Stimulated activated CD4-positive, alpha-beta T cell treated with anti-CD3 and anti-CD28 coated beads, Interleukin-2, amount 100 ng/mL, for 4 hours (primary cell): ENCODE results near the gene NEUROD1.
"Not testable (repeated sequence)": the region's sequence is repeated elsewhere in the genome, so short reads cannot be mapped to it uniquely, and the experiment has no call there.

Experiments used
- DNase-seq: peaks from one replicate; pipeline ENCODE4 v3.0.0-alpha.2; 2020; ENCODE audit warnings: low read depth

The NEUROD1 gene

DNA sequence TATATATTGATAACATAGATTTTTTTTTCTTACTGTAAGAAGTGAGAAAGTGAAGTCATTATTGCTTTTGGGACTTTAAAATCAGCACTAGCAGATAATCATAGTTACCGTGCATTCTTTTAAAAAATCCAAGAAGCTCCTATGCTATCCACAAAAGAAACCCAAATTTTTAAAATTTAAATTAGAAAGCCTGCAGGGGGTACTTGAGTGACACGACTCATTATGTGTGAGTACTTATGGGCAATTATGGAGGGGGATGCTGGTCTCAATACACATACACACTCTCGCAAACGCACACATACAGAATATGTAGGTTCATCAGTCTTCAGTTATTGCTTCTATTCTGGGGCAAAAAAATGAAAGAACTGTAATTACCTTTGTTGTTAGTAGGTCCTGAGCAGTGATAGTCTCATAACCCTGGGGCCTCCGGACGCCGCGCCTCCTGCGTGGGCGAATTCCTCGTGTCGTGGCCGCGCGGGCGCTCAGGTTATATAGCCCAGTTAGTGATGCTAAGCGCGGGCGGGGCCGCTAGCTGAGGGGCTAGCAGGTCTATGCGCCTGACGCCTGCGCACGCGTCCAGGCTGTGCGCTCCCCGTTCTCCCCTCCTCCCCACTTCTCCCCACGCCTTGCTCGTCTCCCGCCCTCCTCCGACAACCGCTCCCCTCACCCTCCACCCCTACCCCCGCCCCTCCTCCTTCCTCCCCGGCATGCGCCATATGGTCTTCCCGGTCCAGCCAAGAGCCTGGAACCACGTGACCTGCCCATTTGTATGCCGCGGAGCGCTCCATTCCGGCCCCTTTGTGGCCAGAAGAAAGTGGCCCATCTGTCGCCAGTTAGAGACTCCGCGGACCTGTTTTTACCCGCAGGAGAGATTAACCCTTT lies at the start of gene NEUROD1:
TSS of gene NEUROD1 (minus strand) at position 463 of the 882 bp plus-strand sequence. CDS start 1,657 bp downstream, outside the sequence.
- DNase-seq, result no peak

DNA sequence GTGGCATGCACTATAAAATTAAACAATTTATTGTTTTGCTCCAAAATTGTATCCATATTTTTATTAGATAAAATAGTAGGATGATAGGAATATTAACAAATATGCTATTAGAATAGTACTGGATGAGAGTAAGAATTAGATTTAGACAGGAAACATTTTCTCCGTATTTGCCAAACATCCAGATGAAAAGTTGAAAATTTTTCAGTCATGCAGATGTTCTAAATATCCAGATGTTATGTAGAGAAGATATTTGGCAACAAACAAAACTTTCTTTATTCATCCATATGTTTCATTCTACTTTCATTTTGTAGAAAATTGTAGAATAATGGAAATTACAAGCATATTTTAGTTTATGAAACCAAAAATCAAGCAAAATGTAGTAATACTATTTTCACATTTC lies 45.2 kb upstream of the NEUROD1 start:
- no peak for DNase-seq

DNA sequence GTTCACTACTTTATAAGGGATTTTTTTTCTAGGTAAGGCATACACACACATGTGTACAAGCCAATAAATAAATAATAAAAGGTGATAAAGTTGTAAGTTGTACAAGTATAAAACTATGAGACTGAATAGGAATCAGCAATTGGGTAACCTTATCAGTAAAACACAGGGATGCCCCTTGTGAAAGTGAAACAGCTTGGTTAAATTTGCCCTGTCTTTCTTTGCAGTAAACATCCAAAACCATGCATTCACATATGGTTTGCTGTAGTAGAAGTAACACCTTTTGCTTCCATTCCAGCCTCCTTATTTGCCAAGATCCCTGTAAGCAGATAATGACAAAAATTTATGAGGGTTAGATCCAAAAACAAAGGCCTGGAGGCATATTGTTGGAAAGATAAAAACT lies 44.3 kb upstream of the NEUROD1 start:
- no peak for DNase-seq

DNA sequence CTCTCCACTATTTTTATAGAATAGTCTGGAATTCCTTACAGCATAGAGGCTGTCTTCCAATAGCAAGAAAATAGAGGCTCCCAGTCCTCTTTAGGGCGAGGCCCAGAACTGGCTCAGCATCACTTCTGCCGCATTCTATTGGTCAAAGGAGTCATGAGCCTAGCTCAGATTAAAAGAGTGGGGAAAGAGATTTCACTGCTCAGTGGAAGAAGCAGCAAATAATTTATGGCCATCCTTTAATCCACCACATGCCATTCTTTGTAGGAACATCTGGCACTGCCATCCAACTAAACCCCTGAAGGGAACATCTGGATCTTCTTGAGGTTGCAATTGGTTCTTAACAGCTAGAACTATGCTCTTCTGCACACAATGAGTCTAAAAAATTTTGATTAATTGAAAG lies 43.4 kb upstream of the NEUROD1 start:
- DNase-seq, result no peak

DNA sequence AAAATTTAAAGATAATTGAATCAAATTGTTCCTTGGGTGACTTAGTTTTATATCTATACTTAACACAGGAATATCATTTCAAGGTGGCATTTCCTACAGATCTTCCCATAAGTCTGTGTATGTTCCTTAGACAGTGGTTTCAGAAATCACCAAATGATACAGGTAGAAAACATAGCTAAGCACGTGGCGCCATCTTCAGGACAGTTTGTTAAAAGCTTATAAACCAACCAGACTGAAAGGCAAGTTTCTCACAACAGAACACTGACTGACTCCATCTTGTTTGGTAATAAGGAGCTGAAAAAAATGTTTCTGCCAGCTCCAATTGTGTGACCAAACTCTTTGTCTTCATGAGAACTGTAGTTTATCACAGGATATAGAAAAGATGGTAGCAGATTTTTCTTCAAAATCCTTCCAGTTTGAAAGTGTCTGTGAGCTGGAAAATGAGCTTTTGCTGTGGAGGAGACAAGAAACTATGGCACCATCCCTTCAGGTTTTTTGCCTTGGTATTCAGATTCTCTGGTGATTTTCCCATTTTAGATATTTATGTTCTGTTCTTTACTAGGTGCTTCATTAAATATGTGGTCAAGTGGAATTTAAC lies 34.8 kb upstream of the NEUROD1 start:
- peak; percentile 54 for DNase-seq

DNA sequence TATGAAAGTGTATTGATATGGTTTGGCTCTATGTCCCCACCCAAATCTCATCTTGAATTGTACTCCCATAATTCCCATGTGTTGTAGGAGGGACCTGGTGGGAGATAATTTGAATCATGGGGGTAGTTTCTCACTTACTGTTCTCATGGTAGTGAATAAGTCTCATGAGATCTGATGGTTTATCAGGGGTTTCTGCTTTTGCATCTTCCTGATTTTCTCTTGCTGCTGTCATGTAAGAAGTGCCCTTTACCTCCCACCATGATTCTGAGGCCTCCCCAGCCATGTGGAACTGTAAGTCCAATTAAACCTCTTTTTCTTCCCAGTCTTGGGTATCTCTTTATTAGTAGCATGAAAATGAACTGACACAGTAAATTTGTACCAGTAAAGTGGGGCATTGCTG lies 30.7 kb upstream of the NEUROD1 start:
- DNase-seq, result not testable (repeated sequence)

DNA sequence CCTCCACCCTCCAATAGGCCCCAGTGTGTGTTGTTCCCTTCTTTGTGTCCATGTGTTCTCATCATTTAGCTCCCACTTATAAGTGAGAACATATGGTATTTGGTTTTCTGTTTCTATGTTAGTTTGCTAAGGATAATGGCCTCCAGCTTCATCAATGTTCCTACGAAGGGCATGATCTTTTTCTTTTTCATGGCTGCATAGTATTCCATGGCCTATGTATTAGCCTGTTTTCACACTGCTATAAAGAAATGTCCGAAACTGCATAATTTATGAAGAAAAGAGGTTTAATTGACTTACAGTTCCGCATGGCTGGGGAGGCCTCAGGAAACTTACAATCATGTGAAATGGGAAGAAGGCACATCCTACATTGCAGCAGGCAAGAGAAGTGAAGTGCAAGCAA lies 22.2 kb upstream of the NEUROD1 start:
- DNase-seq, result not testable (repeated sequence)

DNA sequence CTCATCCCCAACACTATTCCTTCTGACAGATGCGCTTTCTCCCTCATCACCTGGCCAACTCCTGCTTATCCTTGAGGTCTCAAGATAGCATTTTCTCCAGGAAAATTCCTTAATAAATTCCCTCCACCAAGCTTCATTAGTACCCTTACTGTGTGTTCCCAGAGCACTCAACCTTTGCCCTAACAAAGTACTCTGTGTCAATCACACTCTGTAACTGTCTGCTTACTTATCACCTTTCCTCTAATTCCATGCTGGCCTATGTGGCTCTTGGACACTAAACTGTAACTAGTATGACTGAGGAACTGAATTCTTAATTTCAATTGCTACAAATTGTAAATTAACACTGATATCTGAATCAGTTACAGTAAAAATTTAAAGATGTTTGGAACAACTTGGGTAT lies 17.9 kb upstream of the NEUROD1 start:
- no peak for DNase-seq

DNA sequence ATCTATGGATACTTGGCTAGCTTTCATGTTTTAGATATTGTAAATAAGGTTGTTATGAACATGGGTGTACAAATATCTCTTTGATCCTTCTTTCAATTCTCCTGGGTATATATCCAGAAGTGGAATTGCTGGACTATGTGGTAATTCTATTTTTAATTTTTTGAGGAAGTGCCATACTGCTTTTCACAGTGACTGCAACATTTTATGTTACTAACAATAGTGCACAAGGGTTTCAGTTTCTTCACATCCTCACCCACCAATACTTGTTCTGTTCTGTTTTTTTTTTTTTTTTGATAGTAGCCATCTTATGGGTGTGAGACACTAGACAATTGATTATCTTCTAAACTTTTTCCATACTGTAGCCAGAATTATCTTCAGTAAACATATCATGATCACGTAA lies 17.3 kb upstream of the NEUROD1 start:
- no peak for DNase-seq

DNA sequence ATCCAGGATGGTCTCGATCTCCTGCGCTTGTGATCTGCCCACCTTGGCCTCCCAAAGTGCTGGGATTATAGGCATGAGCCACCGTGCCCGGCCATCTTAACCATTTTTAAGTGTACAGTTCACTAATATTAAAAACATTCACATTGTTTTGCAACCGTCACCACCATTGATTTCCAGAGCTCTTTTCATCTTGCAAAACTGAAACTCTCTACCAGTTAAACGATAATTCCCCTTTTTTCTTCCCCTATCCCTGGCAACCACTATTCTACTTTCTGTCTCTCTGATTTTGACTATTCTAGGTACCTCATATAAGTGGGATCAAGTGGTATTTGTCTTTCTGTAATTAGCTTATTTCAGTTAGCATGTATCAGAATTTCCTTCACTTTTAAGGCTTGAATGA lies 16.8 kb upstream of the NEUROD1 start:
- no peak for DNase-seq

DNA sequence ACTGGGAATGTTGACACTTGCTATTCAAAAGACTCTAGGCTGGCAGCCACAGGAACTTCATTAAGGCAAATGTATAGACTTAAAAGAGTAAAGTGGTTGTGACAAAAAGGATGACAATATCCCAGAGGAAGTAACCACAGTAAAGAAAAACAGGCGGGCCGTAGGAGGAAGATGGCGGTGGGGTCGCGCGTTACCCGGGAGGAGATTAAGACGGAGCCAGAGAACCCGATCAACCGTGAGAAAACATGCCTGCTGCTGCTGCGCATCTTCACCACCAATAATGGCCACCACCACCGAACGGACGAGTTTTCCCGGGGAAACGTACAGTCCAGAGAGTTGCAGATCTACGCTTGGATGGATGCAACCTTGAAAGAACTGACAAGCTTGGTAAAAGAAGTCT lies 14.0 kb upstream of the NEUROD1 start:
- DNase-seq, result no peak

DNA sequence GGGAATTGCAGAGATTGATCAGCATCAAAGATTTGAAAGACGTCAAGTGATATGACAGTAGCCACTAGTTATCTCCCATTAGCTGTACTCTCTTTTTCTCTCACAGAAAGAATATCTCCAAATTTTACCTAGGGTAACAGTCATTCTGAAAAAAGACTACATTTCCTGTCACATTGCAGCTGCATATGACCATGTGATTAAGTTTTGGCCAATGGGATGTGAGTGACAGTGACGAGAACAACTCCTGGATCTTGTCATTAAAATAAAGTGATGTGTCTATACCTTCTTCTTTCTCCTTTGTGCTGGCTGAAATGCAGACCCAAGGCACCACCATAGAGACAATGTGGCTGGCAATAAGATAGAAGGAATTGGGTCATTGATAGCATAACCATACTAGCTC lies 10.5 kb upstream of the NEUROD1 start:
- DNase-seq, result no peak

DNA sequence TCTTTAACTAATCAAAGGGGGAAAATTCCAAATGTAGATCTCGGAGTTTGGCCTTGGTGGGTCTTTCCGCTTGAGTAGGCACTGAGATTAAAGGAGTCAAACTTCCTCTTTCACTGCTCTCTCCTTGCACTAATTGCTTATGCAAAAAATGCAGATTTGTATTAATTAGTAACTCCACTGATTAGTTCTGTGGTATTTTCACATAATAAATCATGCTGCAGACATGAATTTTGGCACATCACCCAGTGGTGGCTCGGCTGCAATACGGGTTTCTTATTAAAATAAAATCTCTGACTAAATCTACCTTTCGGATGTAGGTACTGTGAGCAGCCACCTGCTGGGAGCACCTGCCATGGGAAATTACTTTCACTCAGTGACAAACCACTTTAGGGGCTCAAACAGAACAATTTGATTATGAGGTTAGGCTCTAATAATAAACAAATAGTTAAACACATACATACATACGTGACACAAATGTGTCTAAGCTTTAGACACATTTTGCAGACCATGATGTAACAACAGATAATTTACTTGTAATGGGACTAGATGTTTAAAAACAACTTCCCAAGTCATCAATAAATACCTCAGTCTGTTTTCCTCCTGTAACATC lies 6.4 kb upstream of the NEUROD1 start:
- no peak for DNase-seq

DNA sequence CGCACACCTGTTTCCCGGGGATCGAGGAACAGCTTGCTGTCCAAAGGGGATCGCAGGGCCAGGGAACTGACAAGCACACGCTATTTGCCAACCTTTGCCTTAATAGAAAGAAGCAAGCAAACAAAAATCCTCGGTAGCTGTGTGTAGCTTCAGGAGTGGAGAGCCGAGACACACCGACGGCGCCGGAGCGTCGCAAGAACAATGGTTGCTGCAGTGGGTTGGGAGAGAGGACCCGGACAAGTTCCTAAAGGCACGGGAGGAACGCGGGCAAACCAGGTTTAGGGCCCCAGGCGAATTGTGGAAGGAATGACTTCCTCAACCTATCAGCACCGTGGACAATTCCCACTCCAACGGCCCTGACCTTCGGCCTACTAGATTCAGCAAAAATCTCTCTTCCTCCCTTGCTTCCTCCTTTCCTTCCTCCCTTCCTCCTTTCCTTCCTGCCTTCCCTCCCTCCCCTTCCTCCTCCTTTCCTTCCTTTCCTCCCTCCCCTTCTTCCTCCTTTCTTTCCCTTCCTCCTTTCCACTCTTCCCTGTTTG lies 4.9 kb upstream of the NEUROD1 start:
- no peak for DNase-seq

DNA sequence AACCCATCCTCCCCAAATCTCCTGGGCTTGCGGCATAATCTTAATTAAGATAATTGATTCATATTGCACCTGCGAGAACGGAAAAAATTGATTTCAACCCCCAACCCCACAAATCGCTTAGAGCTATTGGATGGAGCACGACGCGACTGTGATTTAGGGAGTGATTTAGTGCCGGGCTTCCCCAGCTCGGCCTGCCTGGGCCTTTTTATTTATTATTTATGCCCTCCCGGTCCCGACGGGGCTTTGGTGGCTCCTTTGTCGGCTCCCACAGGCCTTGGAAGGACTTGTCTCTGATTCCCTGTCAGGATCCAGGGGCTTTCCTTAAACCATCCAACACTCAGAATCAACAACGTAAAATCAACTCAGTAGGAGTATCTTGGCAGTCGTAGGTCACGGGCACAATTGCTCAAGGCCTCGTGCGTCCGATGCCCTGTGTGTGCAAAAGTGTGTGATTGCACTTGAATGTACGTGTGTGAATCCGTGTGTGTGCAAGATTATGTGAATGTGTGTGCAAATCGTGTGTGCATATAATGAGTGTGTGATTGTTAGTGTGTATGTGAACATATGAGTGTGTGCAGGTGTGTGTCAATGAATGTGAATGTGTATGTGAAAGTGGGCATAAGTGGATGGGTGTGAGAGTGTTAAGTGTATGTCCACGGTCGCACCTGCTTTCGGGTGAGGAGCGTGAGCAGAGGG lies 4.3 kb upstream of the NEUROD1 start:
- no peak for DNase-seq

DNA sequence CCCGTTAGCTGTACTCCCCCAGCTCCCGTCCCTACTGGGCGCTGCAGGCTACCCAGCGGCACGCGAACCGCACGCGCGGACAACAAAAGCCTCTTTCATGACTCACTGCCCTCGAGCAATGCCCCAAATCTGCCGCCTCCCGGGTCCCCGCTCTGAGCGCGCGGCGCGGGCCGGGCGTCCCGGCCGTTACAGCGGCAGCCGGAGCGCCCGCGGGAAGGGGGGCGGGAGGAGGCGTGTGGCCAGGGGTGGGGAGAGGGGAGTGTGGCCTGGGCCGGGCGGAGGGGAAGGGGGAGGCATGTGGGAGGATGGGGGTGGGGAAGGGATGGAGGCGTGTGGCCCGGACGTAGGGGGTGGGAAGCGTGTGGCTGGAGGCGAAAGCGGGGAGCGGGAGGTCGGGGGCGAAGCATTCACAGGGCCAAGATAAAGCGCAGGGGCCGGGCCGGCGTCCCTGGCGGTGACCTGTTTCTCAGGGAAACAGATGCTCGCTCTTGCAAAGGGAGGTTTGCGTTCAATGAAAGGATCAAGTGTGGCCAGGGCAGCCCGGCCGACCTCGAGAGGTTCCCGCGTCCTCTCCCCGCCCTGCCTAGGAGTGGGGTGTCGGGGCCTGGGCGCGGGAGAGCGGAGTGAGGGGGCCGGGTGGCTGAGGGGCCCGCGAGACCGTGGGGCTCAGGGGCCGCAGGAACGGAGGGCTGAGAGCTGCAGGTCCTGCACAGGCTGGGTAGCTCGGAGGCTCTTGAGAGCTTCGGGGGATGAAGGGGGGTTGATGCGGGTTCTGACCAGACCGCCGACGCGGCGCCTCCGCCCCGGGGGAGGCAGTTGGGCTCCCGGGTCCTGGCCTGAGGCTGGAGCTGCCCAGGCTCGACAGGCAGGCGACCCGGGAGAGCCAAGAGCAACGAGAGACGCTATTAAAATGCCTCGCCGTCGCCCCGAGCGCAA lies 3.5 kb upstream of the NEUROD1 start:
- no peak for DNase-seq

DNA sequence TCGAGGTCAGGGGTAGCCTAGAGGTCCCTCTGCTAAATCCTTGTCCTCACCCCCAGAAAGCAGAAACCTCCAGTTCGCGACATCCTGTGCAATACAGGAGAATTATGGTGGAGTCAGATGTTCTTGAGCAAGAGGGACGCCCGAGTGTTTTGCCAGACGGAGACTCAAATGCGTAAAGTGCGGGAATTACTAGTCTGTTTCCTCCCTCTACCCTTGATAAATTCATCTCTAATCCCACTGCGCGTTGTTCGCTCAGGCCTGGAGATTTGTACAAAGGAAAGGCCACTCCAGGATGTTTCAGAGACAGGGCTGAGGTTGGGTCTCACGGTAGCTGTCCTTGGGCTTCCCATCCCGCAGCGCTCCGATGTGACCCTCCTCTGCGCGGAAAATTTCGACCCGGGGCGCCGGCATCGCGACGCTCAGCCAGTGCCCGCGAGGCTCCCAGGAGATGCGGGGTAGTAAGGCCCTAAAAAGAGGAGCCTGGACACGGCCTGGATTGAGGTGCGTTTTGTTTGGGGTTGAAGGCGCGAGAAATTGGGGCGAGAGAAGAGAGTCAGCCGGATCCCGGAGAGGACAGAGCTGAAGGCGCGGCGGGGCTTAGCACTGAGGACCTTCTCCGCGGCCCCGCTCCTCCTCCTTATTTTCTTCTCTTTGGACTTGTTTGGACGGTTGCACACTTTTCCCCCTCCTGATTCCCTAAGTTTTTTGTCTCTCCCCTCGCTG lies 2.6 kb upstream of the NEUROD1 start:
- no peak for DNase-seq

DNA sequence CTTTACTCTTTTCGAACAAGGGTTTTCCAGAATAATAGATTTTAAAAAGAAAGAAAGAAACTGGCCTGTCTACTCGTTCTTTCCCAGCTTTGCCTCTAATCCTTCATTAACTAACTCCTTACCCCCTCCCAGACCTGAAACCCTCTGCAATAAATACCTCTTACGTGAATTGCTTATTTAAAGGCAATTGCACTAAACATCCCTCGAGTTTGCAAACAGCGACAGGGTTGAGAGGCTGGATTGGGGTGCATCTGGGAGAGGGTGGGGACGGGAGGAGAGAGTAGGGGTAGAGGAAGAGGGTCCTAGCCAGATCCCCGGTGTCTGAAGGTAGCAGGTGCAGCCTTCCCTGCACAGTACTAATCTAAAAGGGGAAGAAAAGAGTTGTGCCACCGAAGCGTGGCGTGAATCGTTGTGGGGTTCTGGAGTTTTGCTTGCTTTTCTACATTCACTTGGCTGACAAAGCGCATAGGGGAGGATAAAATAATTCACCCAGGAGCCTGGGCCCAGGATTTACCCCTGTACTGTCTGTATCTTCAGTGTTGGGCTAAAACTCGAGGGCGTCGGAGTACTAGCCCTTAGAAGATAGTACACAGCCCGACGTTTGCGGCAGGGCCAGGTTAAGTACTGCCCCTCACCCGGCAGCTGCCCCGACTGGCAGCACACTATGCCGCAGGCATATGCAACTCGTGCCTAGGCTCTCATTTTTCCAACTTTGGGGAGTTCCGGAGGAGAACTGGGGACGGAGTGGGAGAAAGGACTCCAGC lies 1.9 kb upstream of the NEUROD1 start:
- DNase-seq, result no peak

DNA sequence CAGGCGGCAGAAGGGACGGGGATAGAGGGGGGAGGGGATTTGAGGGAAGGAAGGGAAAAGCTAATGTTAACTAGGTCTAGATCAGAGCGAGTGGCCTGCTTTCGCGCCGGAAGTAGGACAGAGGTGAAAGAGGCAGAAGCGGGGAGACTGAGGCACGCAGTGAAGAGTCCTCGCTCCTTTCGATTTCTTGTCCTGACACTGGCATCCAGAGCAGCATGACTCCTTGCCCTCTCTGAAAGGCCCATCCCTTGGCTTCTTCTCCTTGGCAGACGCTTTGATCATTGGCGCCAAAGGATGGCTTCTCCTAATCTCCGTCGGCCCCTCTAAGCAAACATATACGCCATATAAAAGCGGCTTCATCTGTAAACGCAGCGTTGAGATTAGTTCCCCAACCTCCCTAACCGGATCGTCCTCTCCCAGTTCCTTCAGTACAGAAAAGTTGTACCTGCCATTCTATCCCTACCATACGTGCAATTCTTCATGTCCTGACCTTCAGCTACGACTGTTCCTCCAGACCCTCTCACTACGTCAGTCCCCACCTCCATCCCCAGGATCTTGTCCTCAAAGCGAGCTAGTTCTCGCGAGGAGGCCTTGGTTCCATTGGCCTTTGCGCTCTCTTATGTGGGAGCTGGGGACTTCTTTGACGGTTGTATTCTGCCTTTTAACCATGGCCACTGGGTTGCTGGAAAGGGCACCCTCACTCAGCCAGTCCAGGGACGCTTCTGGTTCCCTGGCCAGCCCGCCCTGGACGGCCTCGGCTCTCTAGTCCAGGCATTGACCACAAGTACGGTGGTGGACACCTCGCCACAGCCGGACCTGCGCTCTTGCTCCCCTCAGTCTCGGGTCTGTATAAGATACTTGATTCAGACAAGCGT lies 857 bp upstream of the NEUROD1 start:
- DNase-seq, result no peak
